ENCODE measurements around the gene OPCML.

DNA sequence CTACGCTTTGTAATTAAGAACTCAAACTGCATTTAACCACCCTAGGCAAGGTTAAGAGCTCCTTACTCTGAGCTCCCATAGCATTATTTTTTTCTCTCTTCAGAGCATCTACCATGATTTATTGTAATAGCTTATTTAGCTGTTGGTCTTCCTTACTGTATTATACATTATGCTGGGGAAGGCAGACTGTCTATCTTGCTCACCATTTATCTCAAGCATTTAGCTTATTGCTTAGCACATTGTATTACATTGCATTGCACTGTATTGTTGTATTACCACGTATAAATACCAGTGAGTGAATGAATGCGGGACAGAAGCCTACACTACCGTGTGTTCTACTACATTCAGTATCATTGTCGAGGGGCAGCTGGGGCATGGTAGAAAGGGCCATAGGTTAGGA lies 324.3 kb downstream of the OPCML start:
- TF ChIP-seq, protein P1, sequence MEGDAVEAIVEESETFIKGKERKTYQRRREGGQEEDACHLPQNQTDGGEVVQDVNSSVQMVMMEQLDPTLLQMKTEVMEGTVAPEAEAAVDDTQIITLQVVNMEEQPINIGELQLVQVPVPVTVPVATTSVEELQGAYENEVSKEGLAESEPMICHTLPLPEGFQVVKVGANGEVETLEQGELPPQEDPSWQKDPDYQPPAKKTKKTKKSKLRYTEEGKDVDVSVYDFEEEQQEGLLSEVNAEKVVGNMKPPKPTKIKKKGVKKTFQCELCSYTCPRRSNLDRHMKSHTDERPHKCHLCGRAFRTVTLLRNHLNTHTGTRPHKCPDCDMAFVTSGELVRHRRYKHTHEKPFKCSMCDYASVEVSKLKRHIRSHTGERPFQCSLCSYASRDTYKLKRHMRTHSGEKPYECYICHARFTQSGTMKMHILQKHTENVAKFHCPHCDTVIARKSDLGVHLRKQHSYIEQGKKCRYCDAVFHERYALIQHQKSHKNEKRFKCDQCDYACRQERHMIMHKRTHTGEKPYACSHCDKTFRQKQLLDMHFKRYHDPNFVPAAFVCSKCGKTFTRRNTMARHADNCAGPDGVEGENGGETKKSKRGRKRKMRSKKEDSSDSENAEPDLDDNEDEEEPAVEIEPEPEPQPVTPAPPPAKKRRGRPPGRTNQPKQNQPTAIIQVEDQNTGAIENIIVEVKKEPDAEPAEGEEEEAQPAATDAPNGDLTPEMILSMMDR (conservative IDR thresholded peaks at IDR 0.05; ENCODE audit: low read depth, low read length), result no peak
- no peak for TF ChIP-seq EZH2 (IDR thresholded peaks at IDR 0.05; ENCODE audit: borderline replicate concordance, low read depth, low read length, poor library complexity, severe bottlenecking)

Data from A673 (cell line).